ENCODE data around the gene DEDD.
"Not testable (repeated sequence)": the region's sequence is repeated elsewhere in the genome, so short reads cannot be mapped to it uniquely, and the experiment has no call there.

Gene DEDD

DNA sequence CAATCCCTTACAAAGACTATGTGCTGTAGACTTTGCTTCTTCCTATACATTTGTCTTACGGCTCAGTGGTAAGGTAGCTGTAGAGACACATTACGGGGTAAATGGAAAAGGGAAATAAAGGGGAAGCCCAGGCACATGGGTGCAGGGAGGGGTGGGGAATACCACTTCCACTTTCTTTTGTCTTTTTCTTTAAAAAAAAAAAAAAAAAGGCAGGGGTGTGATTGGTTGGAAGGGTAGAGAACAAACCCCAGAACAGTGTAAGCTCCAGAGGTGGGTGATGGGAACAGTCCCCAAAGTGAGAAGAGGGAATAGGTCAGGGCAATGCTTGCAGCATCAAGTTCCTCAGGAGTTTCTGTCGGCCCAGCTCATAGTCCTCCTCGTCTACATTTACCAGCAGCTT lies 10.6 kb downstream of the DEDD start:
- DNase-seq = peak in 1 of 2 donors; percentile 21

DNA sequence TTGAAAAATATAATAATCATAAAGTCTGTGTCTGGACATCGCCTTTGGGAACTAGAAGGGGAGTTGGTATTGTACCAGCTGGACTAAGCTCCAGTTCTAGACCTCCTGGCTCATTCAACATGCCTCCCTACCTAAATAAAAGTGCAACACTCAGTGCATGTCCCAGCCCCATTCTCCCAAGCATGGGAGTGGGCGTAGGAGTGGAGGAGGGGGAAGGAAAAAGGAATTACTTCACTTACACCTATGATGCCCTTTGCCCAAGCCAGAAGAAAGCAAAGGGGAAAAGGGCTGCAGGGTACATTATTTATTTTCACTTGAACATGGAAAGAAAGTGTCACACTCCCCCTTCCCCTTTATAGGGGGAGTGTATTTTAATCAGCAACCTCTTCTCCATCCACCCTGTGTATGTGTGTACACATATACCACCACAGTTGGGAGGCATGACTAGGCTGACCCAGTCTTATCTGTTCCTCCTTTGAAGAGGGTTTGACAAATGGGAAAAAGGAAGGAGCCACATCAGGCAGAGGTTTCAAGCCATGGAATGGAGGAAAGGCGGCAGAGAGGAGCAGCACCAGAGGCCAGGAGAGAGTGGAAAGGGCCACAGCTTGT lies 11.3 kb downstream of the DEDD start:
- DNase-seq = no peak

- peak; percentile 75 to 83 for DNase-seq
Measured at GRCh38 chr1:161119092-161119903, 13.2 kb downstream of the DEDD start.

GRCh38 chr1:161117759-161118581 lies 14.5 kb downstream of the DEDD start, which contains the start of the genes NIT1 and PFDN2:
Gene NIT1, plus strand, starts transcription at chr1:161118105. Its CDS starts 72 bp downstream, at chr1:161118177.
Gene PFDN2, minus strand, starts transcription at chr1:161118037. Its CDS starts 11 bp downstream, at chr1:161118026.
- peak; percentile 84 to 85 for DNase-seq

DNA sequence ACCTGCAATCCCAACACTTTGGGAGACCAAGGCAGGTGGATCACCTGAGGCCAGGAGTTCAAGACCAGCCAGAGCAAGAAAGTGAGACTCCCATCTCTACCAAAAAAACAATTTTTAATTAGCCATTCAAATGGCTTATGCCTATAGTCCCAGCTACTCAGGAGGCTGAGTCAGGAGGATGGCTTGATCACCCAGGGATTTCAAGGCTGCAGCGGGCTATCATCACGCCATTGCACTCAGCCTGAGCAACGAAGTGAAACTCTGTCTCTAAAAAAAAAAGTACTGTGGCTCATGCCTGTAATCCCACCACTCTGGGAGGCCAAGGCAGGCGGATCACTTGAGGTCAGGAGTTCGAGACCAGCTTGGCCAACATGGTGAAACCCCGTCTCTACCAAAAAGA lies 16.5 kb downstream of the DEDD start:
- DNase-seq = not testable (repeated sequence)

GRCh38 chr1:161115132-161115711 lies 17.2 kb downstream of the DEDD start:
- DNase-seq = no peak

GRCh38 chr1:161114556-161114955 lies 17.9 kb downstream of the DEDD start:
- DNase-seq = no peak

DNA sequence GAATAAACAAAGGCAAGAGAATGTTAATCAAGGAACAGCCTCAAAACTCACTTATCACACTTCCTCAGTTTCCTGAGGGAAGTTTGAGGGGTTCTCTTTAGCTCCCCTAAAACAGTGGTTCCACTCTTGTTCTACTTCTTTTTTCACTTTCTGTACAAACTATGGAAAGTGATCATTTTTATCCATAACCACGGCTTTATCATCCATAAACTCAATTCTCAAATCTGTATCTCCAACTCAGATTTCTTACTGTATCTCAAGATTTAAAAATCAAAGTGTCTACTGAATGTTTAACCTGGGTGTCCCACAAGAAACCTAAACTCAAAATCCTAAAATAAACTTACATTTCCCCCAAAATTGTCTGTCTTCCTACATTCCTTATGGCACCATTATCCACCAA lies 18.6 kb downstream of the DEDD start:
- no peak for DNase-seq

DNA sequence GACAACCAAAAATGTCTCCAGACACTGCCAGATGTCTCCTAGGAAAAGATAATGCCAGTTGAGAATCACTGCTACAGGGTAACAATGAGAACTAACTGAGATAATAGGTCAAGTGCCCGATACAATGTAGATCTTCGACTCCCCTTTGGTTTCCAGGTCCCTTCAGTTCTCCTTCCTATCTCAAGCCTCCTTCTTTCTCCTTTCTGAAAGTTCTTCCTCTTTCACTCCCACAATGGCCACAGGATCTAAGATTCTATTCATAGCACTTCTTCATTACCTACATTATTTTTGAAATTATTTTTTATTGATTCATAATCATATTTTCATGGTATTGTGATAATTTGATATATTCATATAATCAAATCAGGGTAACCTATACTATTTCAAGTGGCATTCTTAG lies 20.9 kb downstream of the DEDD start:
- DNase-seq = no peak

DNA sequence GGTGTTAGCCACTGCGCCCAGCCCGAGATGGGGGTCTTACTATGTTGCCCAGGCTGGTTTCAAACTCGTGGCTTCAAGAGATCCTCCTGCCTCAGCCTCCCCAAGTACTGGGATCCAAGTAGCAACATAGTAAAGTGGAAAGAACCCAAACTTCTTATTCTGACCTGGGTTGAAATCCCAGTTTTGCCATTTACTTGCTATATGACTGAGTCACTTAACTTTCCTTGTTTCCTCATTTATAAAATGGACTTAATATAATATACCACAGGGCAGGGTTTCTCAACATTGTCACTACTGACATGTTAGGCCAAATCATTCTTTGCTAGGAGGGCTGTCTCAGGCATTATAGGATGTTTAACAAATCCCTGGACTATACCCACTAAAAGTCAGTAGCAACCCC lies 21.4 kb downstream of the DEDD start:
- no peak for DNase-seq

DNA sequence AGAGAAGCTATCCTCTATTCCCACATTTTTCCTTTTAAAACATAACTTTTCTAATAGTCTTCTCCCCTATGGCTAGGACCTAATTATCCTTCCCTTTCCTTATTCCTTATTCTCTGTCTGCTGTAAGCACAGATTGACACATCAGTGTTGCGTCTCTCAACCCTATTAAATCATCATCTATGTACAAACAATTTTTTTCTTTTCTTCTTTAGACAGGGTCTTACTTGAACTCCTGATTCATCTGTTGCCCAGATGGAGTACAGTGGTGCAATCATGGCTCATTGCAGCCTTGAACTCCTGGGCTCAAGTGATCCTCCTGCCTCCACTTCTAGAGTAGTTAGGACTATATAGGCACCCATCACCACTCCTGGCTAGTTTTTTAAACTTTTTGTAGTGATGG lies 26.0 kb downstream of the DEDD start:
- no peak for DNase-seq

- DNase-seq = no peak
Measured at GRCh38 chr1:161100556-161100955, 31.9 kb downstream of the DEDD start.

GRCh38 chr1:161099090-161099802 lies 33.2 kb downstream of the DEDD start:
- no peak for DNase-seq

- peak; percentile 77 to 87 for DNase-seq
Measured at GRCh38 chr1:161098210-161099068, 34.0 kb downstream of the DEDD start, which contains the start of gene KLHDC9. Gene KLHDC9, plus strand, starts transcription at chr1:161098361. Its CDS starts 175 bp downstream, at chr1:161098536.

GRCh38 chr1:161096530-161096929 lies 35.9 kb downstream of the DEDD start:
- DNase-seq = no peak

GRCh38 chr1:161096015-161096414 lies 36.5 kb downstream of the DEDD start:
- DNase-seq = no peak

DNA sequence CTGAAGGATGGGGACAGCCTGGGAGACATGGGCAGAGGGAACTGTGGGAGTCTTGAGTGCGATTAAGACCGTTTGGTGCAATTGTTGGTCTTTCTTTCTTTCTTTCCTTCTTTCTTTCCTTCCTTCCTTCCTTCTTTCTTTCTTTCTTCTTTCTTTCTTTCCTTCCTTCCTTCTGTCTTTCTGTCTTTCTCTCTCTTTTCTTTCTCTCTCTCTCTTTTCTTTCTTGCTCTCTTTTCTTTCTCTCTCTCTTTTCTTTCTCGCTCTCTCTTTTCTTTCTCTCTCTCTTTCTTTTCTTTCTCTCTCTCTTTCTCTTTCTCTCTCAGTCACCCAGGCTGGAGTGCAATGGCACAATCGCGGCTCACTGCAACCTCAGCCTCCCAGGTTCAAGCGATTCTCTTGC lies 37.2 kb downstream of the DEDD start:
- no peak for DNase-seq

GRCh38 chr1:161094481-161094880 lies 38.0 kb downstream of the DEDD start:
- no peak for DNase-seq

- no peak for DNase-seq
Measured at GRCh38 chr1:161092621-161093028, 39.8 kb downstream of the DEDD start.

DNA sequence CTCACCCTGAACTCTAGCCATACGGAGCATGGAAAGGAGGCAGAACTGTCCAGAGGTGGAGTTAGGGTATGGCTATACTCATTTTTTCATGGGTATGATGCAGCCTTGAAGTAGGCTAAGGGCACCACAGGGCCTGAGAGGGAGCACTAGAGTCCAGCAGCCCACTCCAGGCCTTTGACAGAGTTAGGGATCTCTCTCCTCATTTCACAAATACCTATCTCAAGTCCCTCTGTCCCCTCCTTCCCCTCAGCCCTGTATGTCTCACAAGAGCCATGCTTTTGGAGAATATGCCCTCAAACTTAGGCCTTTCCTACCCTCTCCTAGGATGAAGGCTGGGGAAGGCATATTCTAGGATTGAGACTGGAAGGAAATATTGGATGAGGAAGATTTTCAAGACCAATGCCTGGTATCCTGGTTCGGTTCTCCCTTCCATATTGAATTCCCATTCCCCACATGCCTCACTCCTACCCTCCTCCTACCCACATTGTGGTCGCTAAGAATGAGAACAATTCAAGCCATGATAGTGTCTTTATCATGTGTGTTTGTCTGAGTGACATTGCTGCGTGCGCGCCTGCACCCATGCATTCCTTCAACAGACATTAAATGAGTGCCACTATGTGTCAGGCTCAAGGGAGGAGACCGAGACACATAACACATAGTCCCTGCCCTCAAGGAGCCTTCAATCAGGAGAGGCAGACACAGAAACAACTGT lies 40.5 kb downstream of the DEDD start:
- DNase-seq = no peak

DNA sequence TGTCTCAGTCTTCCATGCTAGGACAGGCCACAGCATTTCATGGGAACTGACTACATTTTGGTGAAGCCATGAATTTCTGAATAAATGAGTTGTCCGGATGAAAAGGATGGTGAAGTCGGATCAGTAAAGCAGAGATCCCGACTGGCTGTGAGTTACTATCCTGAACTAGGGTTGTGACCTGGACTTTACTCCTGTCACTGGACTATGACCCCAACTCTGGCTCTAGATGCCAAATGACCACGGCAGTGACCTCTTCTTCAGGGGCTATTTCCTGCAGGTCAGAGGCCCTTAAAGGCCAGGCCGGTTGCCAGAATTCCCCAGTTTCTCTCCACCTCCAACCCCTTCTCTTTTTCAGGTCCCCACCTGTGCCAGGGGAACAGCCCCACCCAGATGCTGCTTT lies 41.4 kb downstream of the DEDD start:
- DNase-seq = no peak
